ENCODE results near the gene FEZF1.

DNA sequence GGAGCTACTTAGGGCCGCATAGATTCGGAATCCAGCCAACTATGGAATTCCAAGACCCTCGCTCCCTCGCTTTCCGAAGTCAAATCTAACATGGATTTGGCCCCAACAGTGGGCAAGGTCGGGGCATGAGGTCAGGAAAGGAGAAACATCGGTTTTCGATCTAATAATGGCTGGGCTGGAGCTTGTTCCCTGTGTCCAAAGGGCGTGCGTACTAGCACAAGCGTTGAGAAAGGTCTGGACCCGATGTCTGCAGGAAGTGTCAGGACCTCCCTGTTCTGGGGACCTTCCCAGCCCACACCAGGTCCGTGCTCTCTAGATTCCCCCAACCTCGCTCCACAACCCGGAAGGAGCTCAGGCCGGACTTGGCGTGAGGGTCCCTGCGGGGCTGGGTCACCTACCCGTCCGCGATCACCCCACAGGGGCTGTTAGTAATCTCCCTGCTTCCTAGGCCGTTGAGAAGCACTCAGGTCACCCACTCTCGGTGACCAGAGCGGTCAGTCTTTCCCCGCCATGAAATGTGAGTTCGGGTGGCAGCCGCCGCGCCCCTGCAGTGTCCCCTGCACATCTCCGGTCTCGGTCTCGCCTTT, 4.8 kb downstream of the FEZF1 start:
- TF ChIP-seq, protein P1, sequence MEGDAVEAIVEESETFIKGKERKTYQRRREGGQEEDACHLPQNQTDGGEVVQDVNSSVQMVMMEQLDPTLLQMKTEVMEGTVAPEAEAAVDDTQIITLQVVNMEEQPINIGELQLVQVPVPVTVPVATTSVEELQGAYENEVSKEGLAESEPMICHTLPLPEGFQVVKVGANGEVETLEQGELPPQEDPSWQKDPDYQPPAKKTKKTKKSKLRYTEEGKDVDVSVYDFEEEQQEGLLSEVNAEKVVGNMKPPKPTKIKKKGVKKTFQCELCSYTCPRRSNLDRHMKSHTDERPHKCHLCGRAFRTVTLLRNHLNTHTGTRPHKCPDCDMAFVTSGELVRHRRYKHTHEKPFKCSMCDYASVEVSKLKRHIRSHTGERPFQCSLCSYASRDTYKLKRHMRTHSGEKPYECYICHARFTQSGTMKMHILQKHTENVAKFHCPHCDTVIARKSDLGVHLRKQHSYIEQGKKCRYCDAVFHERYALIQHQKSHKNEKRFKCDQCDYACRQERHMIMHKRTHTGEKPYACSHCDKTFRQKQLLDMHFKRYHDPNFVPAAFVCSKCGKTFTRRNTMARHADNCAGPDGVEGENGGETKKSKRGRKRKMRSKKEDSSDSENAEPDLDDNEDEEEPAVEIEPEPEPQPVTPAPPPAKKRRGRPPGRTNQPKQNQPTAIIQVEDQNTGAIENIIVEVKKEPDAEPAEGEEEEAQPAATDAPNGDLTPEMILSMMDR (IDR thresholded peaks at IDR 0.05) = no peak
- TF ChIP-seq POLR2A (IDR thresholded peaks at IDR 0.05) = no peak
